ENCODE measurements around the gene LHB.

The LHB gene

GRCh38 chr19:48975947-48976847, 40.7 kb downstream of the LHB start:
- no peak for DNase-seq (ENCODE audit: low spot score)

- DNase-seq (ENCODE audit: low spot score) = peak; percentile 77
Observed at GRCh38 chr19:48970923-48971395, 45.9 kb downstream of the LHB start.

- no peak for DNase-seq (ENCODE audit: low spot score)
Observed at GRCh38 chr19:48970139-48970766, 46.6 kb downstream of the LHB start.

GRCh38 chr19:48969276-48970138, 47.4 kb downstream of the LHB start:
- no peak for DNase-seq (ENCODE audit: low spot score)

GRCh38 chr19:48968813-48969218, 48.1 kb downstream of the LHB start:
- no peak for DNase-seq (ENCODE audit: low spot score)

- DNase-seq (ENCODE audit: low spot score) = no peak
Observed at GRCh38 chr19:48968179-48968661, 48.7 kb downstream of the LHB start.

GRCh38 chr19:48967346-48968178, 49.3 kb downstream of the LHB start:
- peak; percentile 89 for DNase-seq (ENCODE audit: low spot score)

- DNase-seq (ENCODE audit: low spot score) = peak; percentile 44
Observed at GRCh38 chr19:48966541-48967345, 50.1 kb downstream of the LHB start.

Measured in pons (tissue), 1 donor.